ENCODE results near the gene SLC26A1. TPM values are rescaled to one million over a fixed set of nuclear protein-coding genes. Genes with fewer than 3 reads are reported as not detected.

Gene SLC26A1
- polyA plus RNA-seq, 1 donor (not counting 4 experiments of a cell fraction or from before 2014, with no cell fraction given): not detected

GRCh38 chr4:968621-969394, 24.4 kb downstream of the SLC26A1 start:
- Histone ChIP-seq H4K20me1 (ENCODE audit: control insufficient read depth, extremely low read depth, insufficient read depth, low read length) (peaks cover 3% of the 10 kb centered on the region), H3K79me2 (ENCODE audit: control insufficient read depth, insufficient read depth, low read length) (no peaks in the 10 kb centered on the region)

GRCh38 chr4:968221-968620, 25.0 kb downstream of the SLC26A1 start:
- H4K20me1 ChIP-seq (ENCODE audit: control insufficient read depth, extremely low read depth, insufficient read depth, low read length): peaks cover 3% of the 10 kb centered on the region
- FAIRE-seq: no peak

More at GRCh38 chr4:968621-969394, 24.4 kb downstream of the SLC26A1 start:
- Histone ChIP-seq H3K27me3 (ENCODE audit: control insufficient read depth, extremely low read depth, insufficient read depth, low read length) (no peaks in the 10 kb centered on the region), H3K9ac (ENCODE audit: control insufficient read depth, extremely low read depth, insufficient read depth, low read length) (no peak overlapping the region), H3K4me3 (ENCODE audit: control insufficient read depth in 2 of 3, extremely low read depth in 1 of 3, insufficient read depth in 2 of 3, low read depth in 1 of 3, low read length in 3 of 3) (no peak overlapping the region), H3K4me2 (ENCODE audit: control insufficient read depth, extremely low read depth, insufficient read depth, low read depth, low read length) (no peak overlapping the region), H2AFZ (ENCODE audit: control insufficient read depth, low read length) (no peak overlapping the region), H3K4me1 (ENCODE audit: control insufficient read depth, extremely low read depth, insufficient read depth, low read length) (peaks cover 19% of the 10 kb centered on the region), H3K9me1 (ENCODE audit: control insufficient read depth, extremely low read depth, insufficient read depth, low read length) (no peaks in the 10 kb centered on the region), H3K36me3 (ENCODE audit: control insufficient read depth in 2 of 2, extremely low read depth in 1 of 2, insufficient read depth in 2 of 2, low read length in 2 of 2) (peaks cover 4 to 17% of the 10 kb centered on the region in 2 experiments), H3K27ac (ENCODE audit: control insufficient read depth, insufficient read depth, low read length) (no peak overlapping the region), H3K9me3 (ENCODE audit: control insufficient read depth, low read depth, low read length) (no peaks in the 10 kb centered on the region)
- DNase-seq (ENCODE audit: low read depth, low spot score) (no peak), FAIRE-seq (no peak)
- TF ChIP-seq EZH2 (IDR thresholded peaks at IDR 0.05; ENCODE audit: low read length) (no peak), CTCF (optimal IDR thresholded peaks at IDR 0.05 in 1 of 3, IDR thresholded peaks at IDR 0.05 in 1 of 3, conservative IDR thresholded peaks at IDR 0.05 in 1 of 3; ENCODE audit: extremely low read depth in 1 of 3, insufficient read depth in 2 of 3, low read length in 3 of 3) (no peak)
- dilution Hi-C loops (cut with MboI; ENCODE audit: extremely low pct_ligation_motif_present, low sequenced_read_pairs): no loop called here

More at GRCh38 chr4:968221-968620, 25.0 kb downstream of the SLC26A1 start:
- H3K27ac ChIP-seq (ENCODE audit: control insufficient read depth, insufficient read depth, low read length): no peak overlapping the region
- DNase-seq (ENCODE audit: low read depth, low spot score): no peak
- dilution Hi-C loops (cut with MboI; ENCODE audit: extremely low pct_ligation_motif_present, low sequenced_read_pairs): no loop called here
- H3K27me3 ChIP-seq (ENCODE audit: control insufficient read depth, extremely low read depth, insufficient read depth, low read length): no peaks in the 10 kb centered on the region
- TF ChIP-seq EZH2 (IDR thresholded peaks at IDR 0.05; ENCODE audit: low read length) (no peak), CTCF (optimal IDR thresholded peaks at IDR 0.05 in 1 of 3, IDR thresholded peaks at IDR 0.05 in 1 of 3, conservative IDR thresholded peaks at IDR 0.05 in 1 of 3; ENCODE audit: extremely low read depth in 1 of 3, insufficient read depth in 2 of 3, low read length in 3 of 3) (no peak)
- H3K9me1 ChIP-seq (ENCODE audit: control insufficient read depth, extremely low read depth, insufficient read depth, low read length): no peaks in the 10 kb centered on the region
- peaks cover 19% of the 10 kb centered on the region for H3K4me1 ChIP-seq (ENCODE audit: control insufficient read depth, extremely low read depth, insufficient read depth, low read length)
- H3K4me3 ChIP-seq (ENCODE audit: control insufficient read depth in 2 of 3, extremely low read depth in 1 of 3, insufficient read depth in 2 of 3, low read depth in 1 of 3, low read length in 3 of 3): no peak overlapping the region
- no peak overlapping the region for H3K4me2 ChIP-seq (ENCODE audit: control insufficient read depth, extremely low read depth, insufficient read depth, low read depth, low read length)
- H3K79me2 ChIP-seq (ENCODE audit: control insufficient read depth, insufficient read depth, low read length): no peaks in the 10 kb centered on the region
- H3K9ac ChIP-seq (ENCODE audit: control insufficient read depth, extremely low read depth, insufficient read depth, low read length): no peak overlapping the region
- no peak overlapping the region for H2AFZ ChIP-seq (ENCODE audit: control insufficient read depth, low read length)
- peaks cover 4 to 17% of the 10 kb centered on the region in 2 experiments for H3K36me3 ChIP-seq (ENCODE audit: control insufficient read depth in 2 of 2, extremely low read depth in 1 of 2, insufficient read depth in 2 of 2, low read length in 2 of 2)
- no peaks in the 10 kb centered on the region for H3K9me3 ChIP-seq (ENCODE audit: control insufficient read depth, low read depth, low read length)
